GM18517 (cell line): ENCODE measurements around the gene MAPKAPK2.

ENCODE experiments used
- ATAC-seq: cut with Tn5 transposase; IDR thresholded peaks from one replicate; pipeline ENCODE4 v1.9.1; 2021; ENCODE audit warnings: mild to moderate bottlenecking, moderate library complexity; ENCODE audit not compliant: unreplicated experiment

The MAPKAPK2 gene

DNA sequence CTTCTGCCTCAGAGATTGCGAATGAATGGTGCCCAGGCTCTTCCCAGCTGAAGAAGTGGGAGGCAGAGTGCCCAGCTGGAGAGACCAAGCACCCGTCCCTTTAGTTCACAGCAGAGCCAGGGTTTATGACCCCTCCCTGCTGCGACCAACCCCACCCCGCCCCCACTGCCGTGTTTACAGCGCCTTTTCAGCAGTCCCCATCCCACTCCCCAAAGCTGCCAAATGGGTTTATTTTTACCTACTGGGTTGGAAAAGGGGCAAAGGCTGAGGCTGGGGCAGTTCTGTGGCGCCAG, 25.8 kb upstream of the MAPKAPK2 start:
- ATAC-seq, result no peak

DNA sequence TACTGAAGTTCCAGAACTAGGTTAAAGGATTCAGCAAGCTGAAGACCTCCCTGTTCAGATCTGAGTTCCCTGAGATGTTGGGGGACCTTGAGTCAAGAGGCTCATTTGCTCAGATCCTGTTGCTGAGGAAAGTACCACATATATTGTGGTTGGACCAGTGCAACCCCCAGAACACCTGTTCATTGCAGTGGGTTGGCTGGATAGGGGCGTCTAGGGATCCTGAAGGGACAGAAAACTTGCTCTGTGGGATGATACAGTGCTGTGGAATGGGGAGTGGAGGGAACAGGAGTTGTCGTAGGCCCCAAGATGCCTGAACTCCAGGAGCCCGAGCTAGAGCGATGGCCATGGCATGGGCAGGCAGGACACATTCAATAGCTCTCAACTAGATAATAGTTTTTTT, 24.6 kb upstream of the MAPKAPK2 start:
- no peak for ATAC-seq

DNA sequence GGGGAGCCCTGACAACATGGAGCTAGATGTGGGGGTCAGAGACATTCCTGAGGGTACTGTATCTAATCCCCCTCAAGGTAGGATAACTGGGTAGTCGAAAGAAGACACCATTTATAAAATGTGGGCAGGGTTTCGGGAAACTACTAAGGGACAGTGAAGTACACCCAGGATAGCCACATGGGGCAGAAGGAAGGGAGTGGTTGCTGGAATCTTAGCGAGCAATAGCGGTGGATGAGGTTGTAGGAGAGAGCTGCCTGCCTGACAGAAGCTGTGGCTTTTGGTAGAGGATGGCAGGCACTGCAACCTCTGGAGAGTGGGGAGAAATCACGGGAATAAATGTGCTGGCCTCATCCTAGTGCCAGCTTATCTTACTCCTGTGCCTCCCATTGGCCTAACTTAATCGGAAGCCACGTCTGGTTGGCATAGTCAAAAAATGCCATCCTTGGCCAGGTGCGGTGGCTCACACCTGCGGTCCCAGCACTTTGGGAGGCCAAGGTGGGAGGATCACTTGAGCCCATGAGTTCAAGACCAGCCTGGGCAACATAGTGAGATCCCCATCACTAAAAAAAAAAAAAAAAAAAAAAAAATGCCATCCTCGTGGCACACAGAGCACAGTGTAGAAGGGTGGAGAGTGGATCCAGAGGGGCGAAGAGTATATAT, 23.4 kb upstream of the MAPKAPK2 start:
- no peak for ATAC-seq

DNA sequence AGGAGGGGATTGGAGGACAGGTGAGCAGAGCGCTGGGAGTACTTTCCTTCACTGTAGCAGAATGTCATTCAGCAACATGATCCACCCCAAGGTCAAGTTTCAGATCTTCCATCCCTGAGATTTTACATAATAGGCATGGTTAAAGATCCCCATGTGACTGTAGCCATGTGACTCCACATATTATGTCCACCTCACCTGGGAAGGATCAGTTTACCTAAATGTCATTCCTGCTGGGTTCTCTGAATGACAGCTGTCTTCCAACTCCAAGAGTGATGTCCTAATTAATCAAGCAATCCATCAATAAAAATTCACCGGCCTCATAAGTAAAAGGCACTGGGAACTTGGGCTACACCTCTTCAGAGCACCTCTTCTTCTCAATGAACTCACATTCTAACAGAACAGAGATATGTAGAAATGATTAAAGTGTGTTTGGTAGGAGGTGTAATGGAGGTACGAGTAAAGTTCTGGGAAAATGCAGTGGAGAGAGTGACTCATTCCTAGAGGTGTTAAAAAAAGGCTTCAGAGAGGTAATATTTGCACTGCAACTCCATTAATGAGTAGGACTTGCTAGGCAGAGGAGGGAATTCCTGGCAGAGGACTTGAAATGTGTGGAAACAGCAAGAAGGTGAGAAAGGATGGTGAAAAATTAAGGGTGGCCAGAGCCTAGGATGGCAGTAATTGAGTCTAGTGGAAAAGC, 22.2 kb upstream of the MAPKAPK2 start:
- no peak for ATAC-seq

DNA sequence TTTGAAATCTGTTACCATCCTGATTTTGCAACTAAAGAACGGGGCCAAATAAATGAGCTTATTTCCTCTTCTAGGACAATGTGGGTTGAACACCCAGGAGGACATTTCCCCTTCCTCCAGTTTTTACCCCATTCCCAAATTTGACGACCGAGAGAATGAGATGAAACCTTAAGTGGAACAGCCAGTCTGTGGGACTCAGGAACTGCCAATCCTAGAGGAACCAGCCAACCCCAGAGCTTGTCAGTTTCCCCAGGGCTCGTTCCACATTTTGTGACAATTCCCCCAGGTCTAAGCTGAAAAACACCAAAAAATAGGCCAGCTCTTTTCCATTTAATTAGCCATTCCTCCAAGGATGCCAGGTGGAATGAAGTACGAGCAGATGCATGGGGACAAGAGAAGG, 21.3 kb upstream of the MAPKAPK2 start:
- ATAC-seq, result no peak

DNA sequence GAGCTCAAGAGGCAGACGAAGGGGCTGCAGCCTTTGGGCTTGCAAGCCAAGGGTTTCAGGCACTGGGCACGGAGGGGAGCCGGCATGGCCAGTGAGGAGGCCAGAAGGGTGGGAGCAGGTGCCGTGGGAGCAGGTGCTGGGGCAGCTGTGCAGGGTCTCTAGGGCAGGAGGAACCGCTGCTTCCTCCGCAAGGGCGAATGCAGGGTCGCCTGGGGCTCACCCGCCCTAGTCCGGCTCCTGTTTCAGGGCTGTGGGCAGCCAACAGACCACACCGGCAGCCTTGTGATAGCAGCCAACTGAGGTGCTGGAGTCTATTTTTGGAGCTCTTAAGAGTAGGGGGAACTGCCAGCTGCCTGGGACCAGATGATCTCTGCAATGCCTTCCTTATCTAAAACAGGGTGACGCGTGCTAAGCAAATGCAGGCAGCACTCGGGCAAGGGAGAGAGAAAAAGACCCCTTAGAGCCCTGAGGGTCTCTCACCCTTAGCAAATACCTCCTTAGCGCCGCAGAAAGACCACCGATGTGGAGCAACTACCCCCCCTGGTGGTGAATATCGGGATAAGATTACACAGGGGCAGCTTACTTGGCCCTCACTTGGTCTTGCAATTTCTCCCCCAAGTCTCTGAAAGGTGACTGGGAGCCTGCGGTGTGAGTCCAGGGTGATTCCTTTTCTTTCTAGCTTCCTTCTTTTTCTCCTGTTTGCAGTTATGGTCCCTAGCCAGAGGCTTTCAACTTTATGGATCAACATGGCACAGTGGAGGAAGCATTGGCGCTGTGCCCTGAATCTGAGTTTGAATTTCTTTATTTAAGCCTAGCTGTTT, 20.7 kb upstream of the MAPKAPK2 start:
- no peak for ATAC-seq

DNA sequence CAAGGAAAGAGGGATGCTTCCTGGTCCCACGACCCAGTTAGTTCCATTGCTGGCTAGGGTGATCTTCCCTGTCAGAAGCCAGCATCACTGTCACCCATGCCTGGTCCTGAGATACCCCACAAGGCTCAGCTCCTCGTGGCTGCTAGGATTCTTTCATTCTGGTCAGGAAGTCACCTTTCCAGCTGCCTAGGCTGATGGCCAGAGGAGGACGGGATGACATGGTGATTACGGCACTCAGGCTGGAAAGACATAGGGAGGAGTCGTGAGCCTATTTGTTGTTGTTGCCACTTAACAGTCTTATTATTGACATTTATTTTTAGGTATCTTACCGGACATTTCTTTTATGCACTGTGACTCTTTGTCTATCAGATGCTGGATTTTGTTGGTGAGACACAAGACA, 20.0 kb upstream of the MAPKAPK2 start:
- ATAC-seq, result no peak

DNA sequence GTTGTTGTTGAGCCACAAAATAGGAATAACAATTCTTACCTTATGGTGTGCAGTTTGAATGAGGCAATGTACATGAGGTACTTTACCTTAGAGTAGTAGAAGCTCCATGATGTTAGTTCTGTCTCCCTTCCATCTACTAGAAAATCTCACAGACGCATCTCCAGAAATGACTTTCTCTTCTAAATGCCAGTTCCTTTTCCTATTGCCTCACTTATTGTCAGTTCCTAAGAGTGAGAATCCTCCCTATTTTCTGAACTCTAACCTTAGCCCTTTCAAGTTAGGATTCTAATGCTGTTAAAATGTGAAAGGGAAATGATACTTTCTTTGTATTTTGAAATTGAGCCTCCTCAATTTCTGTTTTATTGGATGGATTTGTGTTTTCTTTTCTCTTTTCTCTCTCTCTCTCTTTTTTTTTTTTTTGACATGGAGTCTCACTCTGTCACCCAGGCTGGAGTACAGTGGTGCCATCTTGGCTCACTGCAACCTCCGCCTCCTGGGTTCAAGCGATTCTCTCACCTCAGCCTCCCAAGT, 18.6 kb upstream of the MAPKAPK2 start:
- no peak for ATAC-seq

DNA sequence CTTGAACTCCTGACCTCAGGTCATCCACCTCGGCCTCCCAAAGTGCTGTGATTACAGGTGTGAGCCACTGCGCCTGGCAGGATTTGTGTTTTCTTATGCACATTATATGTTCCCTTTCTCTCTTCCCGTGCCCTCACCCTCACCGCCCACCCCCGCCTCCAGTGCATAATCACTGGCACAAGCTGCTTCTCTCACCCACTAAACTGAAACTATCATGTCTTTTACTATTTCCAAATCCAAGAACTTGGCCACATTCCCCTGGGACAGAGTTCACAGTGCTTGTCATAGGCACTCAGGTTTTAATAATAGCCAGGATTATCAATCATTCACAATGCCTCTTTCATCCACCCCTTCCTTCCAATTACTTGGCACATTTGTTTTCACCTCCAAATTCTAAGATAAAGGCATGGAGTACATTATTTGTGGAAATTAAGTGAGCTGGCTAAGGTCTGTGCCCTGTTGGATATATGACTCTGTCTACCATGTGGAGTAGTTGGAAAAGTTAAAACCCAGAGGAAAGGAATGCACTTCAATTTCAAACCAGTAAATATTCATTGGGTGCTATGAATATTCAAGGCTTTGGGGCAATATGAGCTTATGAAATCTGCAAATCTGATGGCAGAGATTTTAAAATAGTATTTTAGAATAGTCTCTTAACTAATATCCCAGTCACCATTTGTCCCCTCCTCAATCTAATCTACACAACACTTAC, 17.6 kb upstream of the MAPKAPK2 start:
- ATAC-seq, result no peak

DNA sequence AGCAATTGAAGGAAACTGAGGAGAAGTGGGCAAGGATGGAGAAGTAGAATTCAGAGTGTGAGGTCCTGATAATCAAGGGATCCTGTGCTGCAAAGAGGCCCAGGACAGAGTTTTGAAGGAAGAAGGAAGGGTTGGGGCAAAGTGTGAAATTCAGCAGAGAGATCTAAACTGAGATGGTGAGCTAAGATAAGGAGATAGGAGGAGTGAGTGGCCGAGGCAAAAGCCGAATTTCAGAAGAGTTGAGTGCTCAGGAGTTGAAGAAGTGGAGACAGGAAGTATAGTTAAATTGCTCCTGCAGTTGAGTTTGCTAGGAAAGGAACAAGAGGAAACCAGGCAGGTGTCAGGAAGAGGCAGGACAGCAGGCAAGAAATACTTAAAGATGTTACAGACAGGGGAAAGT, 16.4 kb upstream of the MAPKAPK2 start:
- no peak for ATAC-seq

DNA sequence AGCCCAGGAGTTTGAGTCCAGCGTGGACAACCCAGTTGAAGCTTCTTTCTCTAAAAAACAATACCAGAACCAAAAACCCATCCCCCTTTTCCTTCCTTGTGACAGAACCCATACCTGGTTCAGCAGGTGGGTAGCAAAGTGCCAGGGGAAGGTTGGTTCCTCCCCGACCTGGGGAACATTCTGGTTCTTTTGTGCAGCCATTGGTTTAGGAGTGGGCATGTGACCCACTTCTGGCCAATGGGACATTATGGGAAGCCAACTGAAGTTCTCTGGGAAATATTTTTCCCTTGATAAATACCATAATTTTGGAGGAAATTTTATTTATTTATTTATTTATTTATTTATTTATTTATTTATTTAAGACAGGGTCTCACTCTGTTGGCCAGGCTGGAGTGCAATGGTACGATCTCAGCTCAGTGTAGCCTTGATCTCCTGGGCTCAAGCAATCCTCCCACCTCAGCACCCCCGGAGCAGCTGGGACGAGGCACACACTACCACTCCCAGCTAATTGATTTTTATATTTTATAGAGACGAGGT, 15.8 kb upstream of the MAPKAPK2 start:
- no peak for ATAC-seq

DNA sequence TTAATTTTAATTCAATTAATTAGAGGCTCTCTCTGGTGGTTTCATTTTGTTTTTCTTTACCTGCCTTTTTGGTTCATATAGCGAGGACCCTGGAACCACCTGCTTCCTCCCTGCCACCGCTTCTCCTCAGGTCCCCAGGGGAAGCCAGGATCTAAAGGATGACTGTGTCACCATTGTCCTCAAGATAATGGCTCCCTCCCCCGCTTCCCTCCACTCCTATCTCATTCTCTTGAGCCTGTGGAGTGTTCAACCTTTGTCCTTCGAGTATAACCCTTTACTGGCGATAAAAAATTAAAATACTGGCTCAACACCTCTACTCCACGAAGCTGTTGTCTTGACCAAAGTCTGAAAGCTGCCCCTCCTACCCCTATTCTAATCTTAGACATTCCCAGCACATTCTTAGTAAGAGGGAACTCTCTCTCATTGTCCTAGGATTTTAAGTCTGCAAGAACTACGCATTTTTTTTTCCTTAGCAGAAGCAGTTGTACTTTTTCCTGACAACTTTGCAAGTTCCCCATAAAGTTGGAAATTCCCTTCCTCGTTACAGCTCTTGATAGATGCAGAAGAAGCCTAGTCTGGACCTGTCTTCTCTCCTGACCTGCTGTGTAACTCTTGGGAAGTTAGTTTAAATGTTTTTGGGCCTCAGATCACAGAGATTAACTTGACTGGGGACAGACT, 12.6 kb upstream of the MAPKAPK2 start:
- ATAC-seq, result no peak

DNA sequence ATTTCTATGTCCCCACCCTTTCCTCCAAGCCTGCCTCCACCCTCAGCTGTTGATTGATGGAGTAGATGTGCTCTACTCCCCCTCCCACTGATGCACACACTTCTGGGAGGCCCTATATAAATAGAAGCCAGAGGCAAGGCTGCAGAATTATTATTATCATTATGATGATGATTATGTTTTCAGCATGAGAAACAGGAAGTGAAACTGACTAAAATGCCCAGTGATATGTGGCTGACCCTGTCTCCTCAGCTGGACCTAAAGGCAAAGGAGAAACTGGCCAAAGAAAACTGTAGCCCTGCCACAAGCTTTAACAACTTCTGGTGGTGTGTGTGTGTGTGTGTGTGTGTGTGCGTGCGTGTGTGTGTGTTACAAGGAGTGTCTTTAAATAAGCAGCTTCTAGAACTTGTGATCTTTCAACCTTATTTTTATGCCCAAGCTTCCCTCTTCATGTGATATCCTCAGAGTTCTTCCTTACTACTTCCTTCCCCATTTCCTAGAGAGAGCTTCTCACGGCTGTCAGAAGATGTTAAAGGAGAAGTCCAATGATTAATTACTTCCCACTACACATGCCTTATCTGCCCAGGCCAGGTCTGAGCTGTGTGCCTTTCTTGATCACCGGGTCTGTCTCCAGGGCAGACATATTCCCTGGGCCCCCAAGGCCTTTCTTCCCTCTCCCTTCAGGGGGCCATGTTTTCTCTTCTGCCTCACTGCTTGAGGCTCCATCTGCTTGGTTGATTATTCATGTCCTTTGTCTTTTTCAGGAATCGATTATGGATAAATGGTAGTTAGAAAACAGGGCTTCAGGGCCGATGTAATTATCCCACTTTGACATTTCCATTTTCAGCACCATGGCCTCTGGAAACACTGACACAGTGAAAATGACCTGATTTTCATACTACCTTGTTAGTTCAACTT, 11.6 kb upstream of the MAPKAPK2 start:
- peak; percentile 50 for ATAC-seq

DNA sequence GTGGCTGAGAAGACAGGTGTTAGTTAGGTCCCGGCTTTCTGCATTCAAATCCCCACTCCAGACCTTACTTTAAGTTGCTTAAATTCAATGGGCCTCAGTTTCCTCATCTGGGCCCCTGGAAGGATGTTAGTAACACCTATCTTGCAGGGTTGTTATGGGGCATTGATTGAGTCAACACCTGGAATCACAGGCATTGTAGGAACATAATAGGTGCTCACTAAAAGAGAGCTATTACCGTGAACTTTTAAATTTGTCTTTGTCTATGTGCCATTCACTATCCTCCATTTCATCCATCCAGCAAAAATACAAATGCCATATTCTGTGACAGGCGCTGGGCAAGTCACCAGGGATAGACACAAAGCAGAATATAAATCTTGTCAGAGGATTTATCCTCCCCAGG, 10.5 kb upstream of the MAPKAPK2 start:
- no peak for ATAC-seq

DNA sequence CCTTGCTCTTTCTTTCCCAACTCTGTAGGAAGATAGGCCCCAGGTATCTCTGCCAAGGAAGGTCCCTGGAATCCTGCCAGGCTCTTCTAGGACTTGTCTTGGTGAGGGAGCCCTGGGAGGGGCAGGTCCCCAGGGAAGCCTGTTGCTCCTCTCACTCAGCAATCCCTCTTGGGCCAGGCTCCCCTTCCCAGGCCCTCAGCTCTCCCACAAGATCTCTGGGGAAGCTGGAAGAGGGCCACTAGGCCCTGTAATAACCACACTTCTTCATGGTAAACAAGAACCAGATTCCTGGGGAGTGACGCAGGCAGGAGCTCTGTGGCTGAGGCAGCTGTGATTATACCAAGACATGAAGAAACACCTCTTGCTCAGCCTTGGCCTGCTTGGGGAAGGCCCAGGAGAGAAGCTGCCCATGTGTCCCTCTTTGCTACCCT, 9.9 kb upstream of the MAPKAPK2 start:
- ATAC-seq, result no peak

DNA sequence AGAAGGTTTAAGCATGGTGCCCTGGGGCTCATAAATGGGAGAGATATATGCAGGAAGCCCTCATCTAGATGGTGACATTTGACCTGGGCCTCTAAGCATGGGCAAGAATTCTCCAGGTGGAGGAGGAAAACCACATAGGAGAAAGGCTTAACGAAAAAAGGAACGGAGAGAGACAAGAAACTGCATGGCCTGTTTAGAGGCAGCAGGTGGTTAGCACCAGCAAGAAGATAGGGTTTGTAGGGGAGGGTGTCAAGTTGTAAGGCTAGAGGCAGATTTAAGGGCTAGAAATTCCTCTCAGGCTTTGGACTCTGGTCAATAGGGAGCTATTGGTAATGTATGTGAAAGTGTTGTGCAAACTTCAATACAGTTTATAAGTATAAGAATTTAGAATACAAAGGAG, 8.2 kb upstream of the MAPKAPK2 start:
- ATAC-seq, result no peak

DNA sequence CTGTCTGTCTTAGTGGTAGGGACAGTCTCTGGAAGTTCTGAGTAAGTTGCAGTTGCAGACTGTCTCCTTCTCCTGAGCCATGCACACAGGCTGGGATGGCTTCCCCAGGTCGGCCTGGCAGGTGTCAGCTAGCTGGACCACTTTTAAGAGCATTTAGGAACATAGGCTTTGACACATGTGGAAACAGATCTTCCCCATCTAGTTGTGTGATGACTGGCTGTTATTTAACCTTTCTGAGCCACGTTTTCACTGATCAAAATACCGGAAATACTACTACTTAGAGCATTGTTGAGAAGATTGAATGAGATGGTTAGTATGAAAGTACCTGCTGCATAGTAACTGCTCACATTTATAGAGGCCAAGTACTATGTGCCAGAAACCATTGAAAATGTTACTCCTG, 6.2 kb upstream of the MAPKAPK2 start:
- no peak for ATAC-seq

DNA sequence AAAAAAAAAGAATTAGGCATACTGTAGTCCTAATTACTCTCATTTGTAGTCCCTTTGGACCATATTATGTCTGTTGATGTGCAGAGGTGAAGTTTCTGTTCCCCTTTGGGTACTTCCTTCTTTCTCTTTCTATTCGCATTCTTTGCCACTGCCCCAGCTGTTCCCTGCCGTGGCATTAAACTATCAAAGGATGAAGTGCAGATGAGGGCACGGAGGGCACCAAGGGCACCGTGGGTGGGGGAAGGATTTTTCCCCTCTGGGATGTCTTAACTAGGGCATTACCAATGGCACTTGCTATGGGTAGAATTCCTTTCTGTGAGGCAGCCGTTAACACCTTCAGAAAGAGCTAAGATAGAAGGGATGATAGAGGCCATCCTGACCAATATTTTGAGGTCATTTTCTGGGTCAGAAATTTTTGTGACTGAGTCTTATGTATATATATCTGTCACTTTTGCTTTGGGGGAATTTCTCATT, 4.9 kb upstream of the MAPKAPK2 start:
- ATAC-seq, result peak; percentile 87

DNA sequence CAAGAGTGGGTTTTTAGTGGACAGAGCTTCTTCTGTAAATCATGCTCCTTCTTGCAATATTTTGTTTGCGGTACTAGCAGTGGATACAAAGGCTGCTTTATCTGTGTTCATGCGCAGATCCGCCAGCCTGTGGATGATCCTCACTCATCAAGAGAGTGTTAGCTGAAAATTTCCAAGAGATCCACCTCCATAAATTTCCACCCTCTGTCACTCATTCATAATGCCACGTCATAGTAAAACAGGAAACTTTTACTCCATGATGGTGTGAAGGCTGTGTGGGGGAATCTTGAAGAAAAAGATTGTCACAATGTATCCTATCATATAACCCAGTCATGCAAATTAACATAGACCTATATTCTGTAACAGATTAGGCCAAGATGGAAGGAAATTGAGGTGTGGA, 4.4 kb upstream of the MAPKAPK2 start:
- ATAC-seq, result no peak
